H1 (cell line): ENCODE data around the gene RHEX. TPM values are rescaled to one million over a fixed set of nuclear protein-coding genes. Genes with fewer than 3 reads are reported as not detected.

Experiments used
- CTCF ChIA-PET: fragments of 300-600 bp; sonication (Branson Sonifier 250); formaldehyde crosslinking; loops from one replicate; lab custom pipeline; 2021; ENCODE audit not compliant: partially characterized antibody; lab: Charles Lee
- POLR2A ChIA-PET: fragments of 300-600 bp; sonication (Branson Sonifier 250); formaldehyde crosslinking; loops from one replicate; lab custom pipeline; 2021; ENCODE audit warnings: inconsistent platforms; ENCODE audit not compliant: partially characterized antibody; lab: Charles Lee
- DNase-seq, 2 experiments: peaks; one replicate each; pipeline versions ENCODE4 v3.0.0 to v3.0.0-alpha.2; 2010 to 2022; ENCODE audit warnings: low spot score in 2 of 2, low read depth in 1 of 2, mixed read lengths in 1 of 2
- FAIRE-seq: peaks from 2 replicates; lab custom pipeline; 2011; peaks lifted over from hg19 to GRCh38; lab: Jason Lieb, UNC
- H2AFZ ChIP-seq: 2 replicates; pipeline ENCODE4 v1.8.1; 2012; ENCODE audit warnings: low read length, inconsistent platforms
- H2AK5ac ChIP-seq: 2 replicates; pipeline ENCODE4 v1.6.1; 2013; ENCODE audit warnings: low read depth, low read length
- H2BK120ac ChIP-seq: replicated peaks from 2 replicates; pipeline ENCODE3; 2013; ENCODE audit warnings: low read depth, low read length, inconsistent platforms
- H2BK12ac ChIP-seq: 2 replicates; pipeline ENCODE4 v1.6.1; 2013; ENCODE audit warnings: low read depth, low read length
- H2BK15ac ChIP-seq: 2 replicates; pipeline ENCODE4 v1.6.1; 2013; ENCODE audit warnings: low read length
- H2BK20ac ChIP-seq: 2 replicates; pipeline ENCODE4 v1.6.1; 2013; ENCODE audit warnings: low read length
- H2BK5ac ChIP-seq: 2 replicates; pipeline ENCODE4 v1.6.1; 2013; ENCODE audit warnings: low read depth, low read length
- H3K14ac ChIP-seq: 2 replicates; pipeline ENCODE4 v1.6.1; 2013; ENCODE audit warnings: inconsistent platforms; ENCODE audit not compliant: insufficient read length
- H3K18ac ChIP-seq: 2 replicates; pipeline ENCODE4 v1.6.1; 2013; ENCODE audit warnings: low read length; ENCODE audit errors: extremely low read depth
- H3K23ac ChIP-seq: 2 replicates; pipeline ENCODE4 v1.6.1; 2013; ENCODE audit warnings: inconsistent platforms; ENCODE audit not compliant: insufficient read length
- H3K23me2 ChIP-seq: 2 replicates; pipeline ENCODE4 v1.6.1; 2013; ENCODE audit warnings: low read depth, low read length
- H3K27ac ChIP-seq: 2 replicates; pipeline ENCODE4 v1.6.1; 2011; ENCODE audit warnings: low read depth, low read length, inconsistent platforms
- H3K27me3 ChIP-seq, 4 experiments: replicated peaks in 1 of 4; 1 replicate in 1 of 4; 2 replicates in 3 of 4; pipeline versions ENCODE4 v1.6.1 to v1.8.1; 2011 to 2013; ENCODE audit warnings: low read length in 3 of 4, mild to moderate bottlenecking in 3 of 4, inconsistent platforms in 2 of 4, mixed read lengths in 2 of 4, moderate library complexity in 1 of 4; ENCODE audit not compliant: control insufficient read depth in 3 of 4, insufficient read depth in 3 of 4; ENCODE audit errors: extremely low read depth in 1 of 4
- H3K36me3 ChIP-seq, 4 experiments: 2 replicates each; pipeline versions ENCODE4 v1.6.1 to v1.8.1; 2011 to 2013; ENCODE audit warnings: mild to moderate bottlenecking in 4 of 4, low read length in 3 of 4, moderate library complexity in 2 of 4, control low read depth in 1 of 4, inconsistent platforms in 1 of 4; ENCODE audit not compliant: insufficient read depth in 4 of 4, control insufficient read depth in 2 of 4
- H3K4ac ChIP-seq: replicated peaks from 2 replicates; pipeline ENCODE3; 2013; ENCODE audit warnings: low read length, low read depth, mixed read lengths, inconsistent platforms; ENCODE audit not compliant: insufficient read length
- H3K4me1 ChIP-seq, 4 experiments: replicated peaks in 1 of 4; 1 replicate in 1 of 4; 2 replicates in 3 of 4; pipeline versions ENCODE4 v1.6.1 to v1.8.1; 2011 to 2013; ENCODE audit warnings: low read length in 3 of 4, inconsistent platforms in 2 of 4, mixed read lengths in 1 of 4; ENCODE audit not compliant: insufficient read depth in 4 of 4, control insufficient read depth in 3 of 4
- H3K4me2 ChIP-seq, 2 experiments: 2 replicates each; pipeline versions ENCODE4 v1.6.1 to v1.8.1; 2011 to 2013; ENCODE audit warnings: low read depth in 2 of 2, low read length in 2 of 2, control low read depth in 1 of 2, inconsistent platforms in 1 of 2, mild to moderate bottlenecking in 1 of 2; ENCODE audit not compliant: insufficient read depth in 1 of 2
- H3K4me3 ChIP-seq, 4 experiments: fragments of 200-600, 300-600 bp in 1 of 4; sonication (generic), shearing (Covaris generic), sonication (Bioruptor Twin) in 1 of 4; 2 replicates each; pipeline versions ENCODE4 v1.5.1 to v1.8.1; 2011 to 2016; ENCODE audit warnings: low read length in 4 of 4, low read depth in 3 of 4, control low read depth in 2 of 4, inconsistent platforms in 2 of 4, mild to moderate bottlenecking in 2 of 4, mixed read lengths in 1 of 4, moderate library complexity in 1 of 4; ENCODE audit not compliant: insufficient read depth in 2 of 4; ENCODE audit errors: extremely low read depth in 1 of 4
- H3K56ac ChIP-seq: replicated peaks from 2 replicates; pipeline ENCODE3; 2013; ENCODE audit warnings: low read depth, mild to moderate bottlenecking, mixed read lengths, low read length, inconsistent platforms; ENCODE audit not compliant: insufficient read length
- H3K79me1 ChIP-seq: 2 replicates; pipeline ENCODE4 v1.6.1; 2013; ENCODE audit warnings: low read depth, low read length, control low read depth
- H3K79me2 ChIP-seq, 2 experiments: 2 replicates each; pipeline versions ENCODE4 v1.6.1 to v1.8.1; 2012 to 2013; ENCODE audit warnings: low read length in 2 of 2, mild to moderate bottlenecking in 2 of 2, inconsistent platforms in 1 of 2; ENCODE audit not compliant: insufficient read depth in 2 of 2, control insufficient read depth in 1 of 2
- H3K9ac ChIP-seq, 4 experiments: replicated peaks in 1 of 4; 1 replicate in 1 of 4; 2 replicates in 3 of 4; pipeline versions ENCODE4 v1.6.1 to v1.8.1; 2011 to 2013; ENCODE audit warnings: low read depth in 3 of 4, low read length in 3 of 4, control low read depth in 2 of 4, mild to moderate bottlenecking in 2 of 4, moderate library complexity in 2 of 4, inconsistent platforms in 1 of 4; ENCODE audit errors: extremely low read depth in 1 of 4
- H3K9me3 ChIP-seq, 2 experiments: 2 replicates each; pipeline versions ENCODE4 v1.6.1 to v1.8.1; 2012 to 2013; ENCODE audit warnings: mild to moderate bottlenecking in 2 of 2, moderate library complexity in 2 of 2, control low read depth in 1 of 2, inconsistent platforms in 1 of 2, low read depth in 1 of 2, low read length in 1 of 2, mixed read lengths in 1 of 2; ENCODE audit not compliant: insufficient read depth in 2 of 2
- H4K20me1 ChIP-seq, 2 experiments: replicated peaks in 1 of 2; 2 replicates each; pipeline versions ENCODE3 to v1.8.1; 2011 to 2013; ENCODE audit warnings: inconsistent platforms in 2 of 2, low read length in 2 of 2, mild to moderate bottlenecking in 1 of 2; ENCODE audit not compliant: insufficient read depth in 2 of 2, control insufficient read depth in 1 of 2
- H4K5ac ChIP-seq: 2 replicates; pipeline ENCODE4 v1.6.1; 2013; ENCODE audit warnings: low read length, low read depth, mixed read lengths, inconsistent platforms; ENCODE audit not compliant: insufficient read length
- H4K8ac ChIP-seq: 2 replicates; pipeline ENCODE4 v1.8.0; 2013; ENCODE audit warnings: mild to moderate bottlenecking, moderate library complexity, low read length, inconsistent platforms; ENCODE audit not compliant: insufficient read depth; ENCODE audit errors: extremely low read depth
- H4K91ac ChIP-seq: replicated peaks from 2 replicates; pipeline ENCODE3; 2013; ENCODE audit warnings: low read length, mixed read lengths, inconsistent platforms; ENCODE audit not compliant: insufficient read length
- GTF2F1 ChIP-seq: IDR thresholded peaks from 2 replicates; pipeline ENCODE4 v1.6.1; 2012; ENCODE audit warnings: low read depth, low read length, improper control_type of control experiment, borderline replicate concordance
- SP2 ChIP-seq: IDR thresholded peaks from 2 replicates; pipeline ENCODE4 v1.6.1; 2012; ENCODE audit warnings: mild to moderate bottlenecking, low read length, inconsistent platforms
- WGBS, 2 experiments: shearing (Covaris generic) in 1 of 2; methylation state at CpG; one replicate each; pipeline versions ENCODE4 v1.1.6 to v1.1.7; 2013 to 2015; ENCODE audit warnings: low lambda C conversion rate in 2 of 2, mixed read lengths in 2 of 2, inconsistent platforms in 1 of 2, low coverage in 1 of 2, missing lambda C conversion rate in 1 of 2; ENCODE audit not compliant: insufficient replicate concordance in 2 of 2, insufficient coverage in 1 of 2, insufficient read length in 1 of 2; ENCODE audit errors: extremely low coverage in 1 of 2, missing lambda C conversion rate in 1 of 2; 5-methylcytosine and 5-hydroxymethylcytosine counted together
- polyA plus RNA-seq, 7 experiments: library from polyadenylated mRNA; depleted of rRNA in 3 of 7; stranded (reverse) in 5 of 7; unstranded in 2 of 7; fragments of >200 nt in 5 of 7; fragments of 200-250 nt in 2 of 7; gene quantifications; 1 replicate in 5 of 7; 2 replicates in 1 of 7; 4 replicates in 1 of 7; pipeline versions ENCODE4 v1.2.1 to v1.2.3, GENCODE V29; 2011 to 2013; ENCODE audit warnings: missing spikeins in 2 of 7, mixed read lengths in 2 of 7
- total RNA-seq: library from RNA; stranded (reverse); fragmentation: NEBNext Ultra II Directional; extraction: Animal tissue kit (Norgen Biotek cat#: 25700); gene quantifications from 2 replicates; pipeline ENCODE4 v1.2.1, GENCODE V29; 2021

The RHEX gene
- total and polyA plus RNA-seq, 2 of the 8 experiments (the other 6 are each of a cell fraction or from before 2014, with no cell fraction given), result not detected

DNA sequence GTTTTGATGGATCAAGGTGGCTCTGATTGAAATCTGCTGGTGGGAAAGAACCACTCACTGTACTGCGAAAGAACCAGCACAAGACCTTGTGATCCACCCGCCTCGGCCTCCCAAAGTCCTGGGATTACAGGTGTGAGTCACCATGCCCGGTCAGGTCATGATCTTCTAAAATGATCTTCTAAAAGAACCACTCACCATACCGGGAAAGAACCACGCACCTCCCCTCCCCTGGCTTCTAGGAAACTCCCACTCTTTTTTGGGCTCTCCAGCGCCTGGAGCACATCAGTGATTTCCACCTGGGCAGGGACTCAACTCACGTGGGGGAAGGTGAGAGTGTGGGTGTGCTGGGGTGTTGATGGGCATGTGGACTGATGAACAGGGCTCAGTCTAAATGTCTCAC is 41.9 kb upstream of the RHEX start:
- H3K4me3 ChIP-seq, result no peak overlapping the region
- no peak overlapping the region for H2BK5ac ChIP-seq
- H3K9ac ChIP-seq, result no peak overlapping the region
- no peak overlapping the region for H2AK5ac ChIP-seq
- no peaks in the 10 kb centered on the region for H3K79me2 ChIP-seq
- H4K20me1 ChIP-seq, result no peaks in the 10 kb centered on the region
- H2AFZ ChIP-seq, result no peak overlapping the region
- WGBS, 2 experiments, result 81% methylated on average over 8 of the region's 8 CpGs; no CpG with 5 or more reads in 1 of the 2 experiments
- no peak for DNase-seq
- H3K14ac ChIP-seq, result no peak overlapping the region
- FAIRE-seq, result no peak
- no peak overlapping the region for H2BK20ac ChIP-seq
- no peak overlapping the region for H2BK15ac ChIP-seq
- no peak overlapping the region for H4K8ac ChIP-seq
- H2BK120ac ChIP-seq, result no peak overlapping the region
- ChIA-PET POLR2A (interaction anchor here (0.8 kb wide), 1 partner anchor 363 kb away, joined by 3 read pairs; no protein-coding TSS in a partner anchor), CTCF (interaction anchor here (1.1 to 1.4 kb wide), 3 partner anchors 10 to 26 kb away, joined by 3 to 5 read pairs (median 4); no protein-coding TSS in a partner anchor)
- H3K27ac ChIP-seq, result no peak overlapping the region
- H3K4me1 ChIP-seq, result no peaks in the 10 kb centered on the region
- H3K4me2 ChIP-seq, result no peak overlapping the region
- H3K79me1 ChIP-seq, result no peaks in the 10 kb centered on the region
- H3K23ac ChIP-seq, result no peak overlapping the region
- H3K18ac ChIP-seq, result no peak overlapping the region
- no peak overlapping the region for H4K5ac ChIP-seq
- H3K9me3 ChIP-seq, result no peaks in the 10 kb centered on the region
- TF ChIP-seq SP2 (no peak), GTF2F1 (no peak)
- H3K23me2 ChIP-seq, result no peaks in the 10 kb centered on the region
- H3K27me3 ChIP-seq, result peaks cover 0 to 4% (median 0%) of the 10 kb centered on the region in 4 experiments; a peak in 1 of 7 replicates
- H3K36me3 ChIP-seq, result no peaks in the 10 kb centered on the region
- no peak overlapping the region for H3K4ac ChIP-seq
- H2BK12ac ChIP-seq, result no peak overlapping the region
- H4K91ac ChIP-seq, result no peak overlapping the region
- H3K56ac ChIP-seq, result no peak overlapping the region
